GM18517 (cell line): ENCODE data around the gene BMP6.

Experiments
- ATAC-seq: cut with Tn5 transposase; IDR thresholded peaks from one replicate; pipeline ENCODE4 v1.9.1; 2021; ENCODE audit warnings: mild to moderate bottlenecking, moderate library complexity; ENCODE audit not compliant: unreplicated experiment

BMP6 gene

GRCh38 chr6:7901056-7901455 lies 175.2 kb downstream of the BMP6 start:
- no peak for ATAC-seq

- ATAC-seq, result no peak
These were observed 175.9 kb downstream of the BMP6 start for GRCh38 chr6:7901780-7902179.

GRCh38 chr6:7902221-7902620 lies 176.3 kb downstream of the BMP6 start:
- no peak for ATAC-seq

GRCh38 chr6:7902867-7903266 lies 177.0 kb downstream of the BMP6 start:
- no peak for ATAC-seq

GRCh38 chr6:7903673-7904072 lies 177.8 kb downstream of the BMP6 start:
- ATAC-seq, result no peak

- no peak for ATAC-seq
These were observed 178.9 kb downstream of the BMP6 start for GRCh38 chr6:7904654-7905319.

DNA sequence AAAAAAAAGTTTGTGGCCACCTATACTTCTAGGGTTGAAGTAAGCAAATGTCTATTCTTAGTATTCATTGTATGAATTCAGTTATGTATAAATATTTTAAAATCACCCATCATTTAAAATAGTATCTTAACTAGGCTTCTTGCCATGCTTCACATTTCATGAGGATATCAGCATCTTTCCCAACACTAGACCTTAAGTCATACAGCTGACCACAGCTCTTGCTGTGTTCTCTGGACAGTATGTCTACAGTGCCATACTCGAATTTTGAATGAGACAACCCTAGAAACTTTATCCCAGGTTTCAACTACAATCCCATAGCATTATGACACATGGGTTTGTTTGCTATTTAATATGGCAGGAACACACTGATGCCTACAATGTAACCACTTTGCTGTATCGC lies 179.5 kb downstream of the BMP6 start:
- ATAC-seq, result no peak

- no peak for ATAC-seq
These were observed 180.8 kb downstream of the BMP6 start for GRCh38 chr6:7906741-7907140.

DNA sequence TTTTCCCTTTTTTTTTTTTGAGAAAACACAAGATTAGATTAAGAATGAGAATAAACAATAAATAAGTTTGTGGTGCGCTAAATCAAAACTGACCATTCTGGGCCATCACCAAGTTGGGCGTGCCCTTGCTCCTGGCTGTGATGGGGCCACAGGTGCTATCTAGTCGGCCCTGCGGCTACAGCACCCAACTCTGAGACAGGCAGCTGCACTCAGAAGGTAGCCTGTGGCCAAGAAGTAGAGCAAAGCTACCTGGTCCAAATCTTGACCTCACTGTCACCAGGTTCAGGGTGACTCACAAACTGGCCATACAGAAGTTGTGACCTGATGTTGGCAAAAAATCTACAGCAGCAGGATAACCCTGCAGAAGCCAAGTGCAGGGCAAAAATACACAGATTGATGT lies 181.3 kb downstream of the BMP6 start:
- no peak for ATAC-seq

DNA sequence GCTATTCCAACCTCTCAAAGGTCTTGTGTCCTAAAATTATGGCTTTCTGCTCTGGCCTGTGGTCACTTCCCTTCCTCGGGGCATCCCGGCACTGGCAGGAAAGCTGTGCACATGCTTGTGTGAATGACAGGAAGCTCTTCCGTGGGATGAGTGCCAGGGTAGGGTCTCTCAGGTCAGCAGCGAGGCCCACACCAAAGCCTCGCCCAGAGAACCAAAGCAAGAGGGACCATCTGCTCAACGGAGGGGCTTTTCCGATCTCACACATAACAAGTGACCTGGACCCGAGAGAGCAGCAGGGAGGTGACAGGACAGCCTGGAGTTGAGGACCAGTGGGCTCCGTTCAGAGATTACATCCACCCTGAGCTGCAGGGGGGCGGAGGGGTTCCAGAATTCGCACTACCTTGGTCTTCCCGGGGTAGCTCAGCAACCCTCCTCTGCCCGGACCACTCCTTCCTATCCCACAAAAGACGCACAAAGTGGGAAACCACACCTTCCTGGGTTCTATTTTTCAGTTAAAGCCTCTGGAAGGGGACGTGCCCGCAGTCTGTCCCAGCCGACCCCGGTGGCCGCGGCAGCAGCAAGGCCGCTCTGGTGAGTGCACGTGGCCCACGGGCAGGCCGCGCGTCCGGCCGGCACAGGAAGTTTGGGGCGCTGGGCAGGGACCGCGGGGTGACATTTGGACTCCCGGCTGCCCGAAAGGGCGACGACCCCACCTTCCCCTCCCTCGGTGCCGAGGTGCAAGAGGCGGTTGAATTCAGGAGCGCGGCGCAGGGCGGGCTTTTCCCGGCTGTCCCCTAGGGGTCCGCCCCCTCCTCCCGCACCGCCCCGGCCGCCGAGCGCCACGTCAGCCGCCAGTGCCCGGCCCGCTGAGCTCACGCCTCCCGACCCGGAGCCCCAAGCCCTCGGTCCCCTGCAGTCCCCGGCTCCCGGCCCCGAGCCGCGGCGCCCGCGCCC lies 183.7 kb downstream of the BMP6 start:
- no peak for ATAC-seq

GRCh38 chr6:7910298-7910653 lies 184.4 kb downstream of the BMP6 start:
- ATAC-seq, result no peak

DNA sequence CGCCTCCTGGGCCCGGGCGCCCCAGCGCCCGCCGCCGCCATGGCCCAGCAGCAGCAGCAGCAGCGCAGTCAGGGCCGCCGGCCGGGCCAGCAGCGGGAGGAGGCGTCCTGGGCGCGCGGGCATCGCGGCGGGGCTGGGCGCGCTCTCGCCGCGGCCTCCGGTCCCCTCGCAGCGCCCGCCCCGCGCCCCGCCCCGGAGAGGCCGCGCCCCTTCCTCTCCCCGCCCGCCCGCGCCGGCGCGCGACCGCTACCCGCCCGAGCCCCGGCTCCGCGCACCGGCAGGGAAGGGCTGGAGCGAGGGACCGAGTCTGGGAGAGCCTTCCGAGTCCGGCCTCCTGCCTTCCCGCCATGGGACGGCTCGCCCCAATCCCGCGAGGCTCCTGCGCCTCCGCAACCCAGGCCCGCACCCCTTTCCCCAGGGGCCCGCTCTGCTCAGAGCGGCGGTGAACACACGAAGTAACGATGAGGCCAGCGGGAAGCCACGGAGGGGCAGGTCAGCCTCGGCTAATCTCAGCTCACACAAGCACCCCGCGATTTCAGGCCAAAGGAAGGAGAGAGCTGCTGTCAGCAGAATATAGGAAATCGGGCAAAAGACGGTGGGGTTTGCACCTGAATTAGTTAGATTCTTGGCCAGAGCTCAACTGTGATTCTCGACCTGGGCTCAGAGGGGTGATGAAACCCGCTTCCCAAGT lies 184.9 kb downstream of the BMP6 start, which contains the start of gene TXNDC5:
Gene TXNDC5, minus strand, starts transcription at position 135 of the 691 bp plus-strand sequence. Its CDS starts 12 bp downstream, at position 123.
- ATAC-seq, result peak; percentile 43

- no peak for ATAC-seq
These were observed 185.4 kb downstream of the BMP6 start for GRCh38 chr6:7911345-7911725.

GRCh38 chr6:7912024-7912423 lies 186.1 kb downstream of the BMP6 start:
- no peak for ATAC-seq

DNA sequence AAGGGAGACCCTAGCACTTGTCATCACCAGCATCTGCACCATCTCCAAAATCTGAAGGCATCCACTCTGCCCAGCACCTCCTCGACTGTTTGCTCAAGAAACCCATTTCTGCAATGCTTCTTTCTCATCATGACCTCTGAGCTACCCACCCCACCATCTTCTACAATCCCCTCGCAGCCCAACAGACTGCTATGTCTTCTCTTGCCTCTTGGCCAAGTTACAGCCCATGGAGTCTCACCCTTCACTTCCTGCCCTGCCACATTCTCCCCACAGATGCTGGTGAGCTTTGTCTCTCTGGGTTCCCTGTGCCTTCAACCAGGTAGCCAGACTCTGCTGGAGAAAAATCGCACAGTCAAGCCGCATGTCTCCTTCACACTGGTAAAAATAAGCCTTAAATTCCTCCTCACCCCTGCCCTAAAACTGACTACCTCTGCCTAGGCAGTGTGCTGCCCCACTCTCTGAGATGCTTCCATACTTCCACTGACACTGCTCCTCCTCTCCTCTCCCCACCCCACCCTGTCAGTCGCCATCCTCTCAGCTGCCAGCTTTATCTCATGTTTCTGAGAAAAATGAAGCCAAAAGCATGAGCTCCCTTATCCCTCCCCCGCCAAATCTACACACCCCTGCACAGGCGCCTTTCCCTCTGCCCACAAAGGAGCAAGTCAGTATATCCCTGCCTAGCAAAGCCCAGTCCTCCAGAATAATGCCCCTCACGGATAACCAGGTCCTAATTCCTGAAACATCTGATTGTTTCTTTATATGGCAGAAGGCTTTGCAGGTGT lies 187.0 kb downstream of the BMP6 start:
- no peak for ATAC-seq

- no peak for ATAC-seq
These were observed 188.4 kb downstream of the BMP6 start for GRCh38 chr6:7914311-7914710.

GRCh38 chr6:7914991-7915789 lies 189.3 kb downstream of the BMP6 start:
- no peak for ATAC-seq

DNA sequence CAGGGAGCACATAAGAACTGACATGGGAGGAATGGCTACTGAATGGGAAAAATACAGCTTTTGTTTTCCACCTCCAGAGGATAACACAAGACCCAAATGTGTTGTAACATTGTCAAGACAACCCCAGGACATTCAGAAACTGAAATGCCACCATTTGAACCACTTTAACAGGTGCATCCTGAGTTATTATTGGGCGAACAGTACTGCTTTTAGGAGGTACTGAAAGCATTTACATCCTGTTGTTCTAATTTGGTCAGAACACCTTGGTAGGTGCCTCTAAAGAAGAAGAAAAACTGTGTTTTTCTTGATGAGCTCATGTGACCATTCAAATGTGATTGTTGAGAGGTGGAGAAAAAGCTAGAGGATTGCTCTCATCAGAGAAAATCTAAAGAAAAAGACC lies 191.1 kb downstream of the BMP6 start:
- ATAC-seq, result peak; percentile 89

DNA sequence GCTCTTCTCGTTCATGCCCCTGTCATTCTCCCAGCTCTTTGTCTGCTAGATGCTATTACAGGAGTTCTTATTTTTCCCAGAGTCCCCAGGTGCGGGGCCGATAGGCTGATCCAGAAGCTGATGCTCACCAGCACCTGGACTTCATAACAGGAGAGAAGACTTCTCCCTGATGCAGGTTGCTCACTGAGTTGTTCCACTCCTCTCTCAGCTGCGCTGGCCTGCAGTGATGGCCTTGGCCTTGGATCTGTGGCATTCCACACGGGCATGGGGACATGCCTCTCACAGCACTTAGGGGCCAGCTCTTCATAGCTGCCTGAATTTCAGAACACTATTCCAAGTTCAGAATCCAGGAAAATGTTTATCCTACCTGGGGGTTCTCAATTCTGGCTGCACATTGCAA lies 191.8 kb downstream of the BMP6 start:
- no peak for ATAC-seq

GRCh38 chr6:7918403-7918802 lies 192.5 kb downstream of the BMP6 start:
- ATAC-seq, result no peak
